K562 (cell line): Measurements from ENCODE around the gene INSIG1. TPM values are rescaled to one million over a fixed set of nuclear protein-coding genes. Genes with fewer than 3 reads are reported as not detected.
A peak's percentile ranks its signal among the peaks of the same experiment; 100 is the strongest.

Experiments
- ARNT ChIP-seq, 2 experiments: fragments of 450-650 bp; IDR thresholded peaks; 2 replicates each; pipeline ENCODE4 v1.6.1; 2016; ENCODE audit warnings: mild to moderate bottlenecking in 1 of 2
- CEBPB ChIP-seq: fragments of 450-650 bp; IDR thresholded peaks from 2 replicates; pipeline ENCODE4 v1.6.1; 2016; ENCODE audit warnings: missing genetic modification characterization, missing compliant biosample characterization
- ETS2 ChIP-seq: IDR thresholded peaks from 2 replicates; pipeline ENCODE4 v1.6.1; 2016; ENCODE audit warnings: borderline replicate concordance, missing genetic modification characterization, mild to moderate bottlenecking, moderate library complexity, missing compliant biosample characterization; ENCODE audit not compliant: poor library complexity, severe bottlenecking
- EZH2 ChIP-seq: IDR thresholded peaks from 2 replicates; pipeline ENCODE4 v1.6.1; 2012; ENCODE audit warnings: low read depth, mild to moderate bottlenecking, inconsistent platforms, low read length, borderline replicate concordance
- FOXM1 ChIP-seq, 2 experiments: fragments of 450-650 bp in 1 of 2; sonication (generic) in 1 of 2; formaldehyde crosslinking in 1 of 2; IDR thresholded peaks; 2 replicates each; pipeline versions ENCODE4 v1.6.1 to v1.9.0; 2017 to 2022; ENCODE audit warnings: low read depth in 2 of 2, mild to moderate bottlenecking in 2 of 2, missing genetic modification reagents in 1 of 2, moderate library complexity in 1 of 2
- HIVEP1 ChIP-seq: fragments of 250-450 bp; sonication (Bioruptor Pico); IDR thresholded peaks from 2 replicates; pipeline ENCODE4 v1.4.0; 2020; ENCODE audit warnings: mild to moderate bottlenecking
- ILK ChIP-seq: fragments of 450-650 bp; IDR thresholded peaks from 2 replicates; pipeline ENCODE4 v1.6.1; 2016; ENCODE audit warnings: missing genetic modification characterization, low read depth, mild to moderate bottlenecking, missing compliant biosample characterization, moderate library complexity, borderline replicate concordance
- KHSRP ChIP-seq: fragments of 450-650 bp; IDR thresholded peaks from 2 replicates; pipeline ENCODE4 v1.6.1; 2017
- KLF10 ChIP-seq: fragments of 250-450 bp; sonication (Bioruptor Pico); IDR thresholded peaks from 2 replicates; pipeline ENCODE4 v1.6.1; 2021; ENCODE audit warnings: matching md5 sums
- LEF1 ChIP-seq: fragments of 450-650 bp; IDR thresholded peaks from 2 replicates; pipeline ENCODE4 v1.6.1; 2016; ENCODE audit warnings: mild to moderate bottlenecking
- MXI1 ChIP-seq: IDR thresholded peaks from 2 replicates; pipeline ENCODE4 v1.6.1; 2011; ENCODE audit warnings: low read depth, mild to moderate bottlenecking, improper control_type of control experiment, low read length
- NFIX ChIP-seq: fragments of 250-450 bp; sonication (Bioruptor Pico); IDR thresholded peaks from 2 replicates; pipeline ENCODE4 v1.4.0; 2020; ENCODE audit warnings: low read depth, mild to moderate bottlenecking, moderate library complexity
- PTBP1 ChIP-seq: fragments of 200-400 bp; formaldehyde crosslinking; IDR thresholded peaks from 2 replicates; pipeline ENCODE4 v1.6.1; 2017; ENCODE audit warnings: low read depth, low read length
- SPI1 ChIP-seq: IDR thresholded peaks from 2 replicates; pipeline ENCODE4 v1.6.1; 2011; ENCODE audit warnings: low read depth, low read length, control low read depth, borderline replicate concordance
- ZBTB8A ChIP-seq: fragments of 450-650 bp; IDR thresholded peaks from 2 replicates; pipeline ENCODE4 v1.6.1; 2018; ENCODE audit warnings: mild to moderate bottlenecking, moderate library complexity; ENCODE audit not compliant: partially characterized antibody
- ZFPM2 ChIP-seq: fragments of 250-450 bp; sonication (Bioruptor Pico); IDR thresholded peaks from 2 replicates; pipeline ENCODE4 v1.5.1; 2022; ENCODE audit warnings: mild to moderate bottlenecking
- ZNF584 ChIP-seq: fragments of 200-800 bp; sonication (Bioruptor generic); IDR thresholded peaks from 2 replicates; pipeline ENCODE4 v1.6.1; 2016; ENCODE audit warnings: low read depth, mild to moderate bottlenecking, missing genetic modification characterization, missing compliant biosample characterization
- ZNF778 ChIP-seq: fragments of 450-650 bp; formaldehyde crosslinking; IDR thresholded peaks from 2 replicates; pipeline ENCODE4 v1.4.0; 2020; ENCODE audit warnings: mild to moderate bottlenecking, moderate library complexity
- ZNF79 ChIP-seq: fragments of 250-450 bp; sonication (Bioruptor Pico); IDR thresholded peaks from 2 replicates; pipeline ENCODE4 v1.4.0; 2020; ENCODE audit warnings: low read depth, mild to moderate bottlenecking, moderate library complexity
- polyA plus RNA-seq, 8 experiments: library from polyadenylated mRNA; depleted of rRNA in 4 of 8; stranded (reverse) in 5 of 8; unstranded in 3 of 8; fragments of >200 nt; fragmentation: Nextera tagmentation in 2 of 8; fragmentation: Illumina TruSeq in 1 of 8; extraction: Ambion mirVana in 2 of 8; extraction: Trizol in 1 of 8; gene quantifications; 2 replicates each; pipeline versions ENCODE4 v1.2.1 to v1.2.3, GENCODE V29; 2011 to 2014; ENCODE audit warnings: inconsistent platforms in 1 of 8, missing spikeins in 1 of 8
- total RNA-seq, 7 experiments: library from RNA; depleted of rRNA in 6 of 7; stranded (reverse); fragments of >200 nt in 6 of 7; fragmentation: Illumina TruSeq in 2 of 7; extraction: Trizol in 2 of 7; gene quantifications; 2 replicates each; pipeline versions ENCODE4 v1.2.1 to v1.2.3, GENCODE V29; 2011 to 2021; ENCODE audit warnings: low replicate concordance in 1 of 7
- TF ChIP-seq, protein P1 (sequence below): fragments of 250-450 bp; sonication (Bioruptor Pico); IDR thresholded peaks from 2 replicates; pipeline ENCODE4 v1.4.0; 2020; ENCODE audit warnings: borderline replicate concordance
- TF ChIP-seq, protein P2 (sequence below): fragments of 450-650 bp; IDR thresholded peaks from 2 replicates; pipeline ENCODE4 v1.6.1; 2016; ENCODE audit warnings: missing biosample characterization, missing genetic modification characterization
- TF ChIP-seq, protein P3 (sequence below): fragments of 250-450 bp; sonication (Bioruptor Pico); IDR thresholded peaks from 2 replicates; pipeline ENCODE4 v1.8.0; 2022; ENCODE audit warnings: moderate library complexity, mild to moderate bottlenecking, inconsistent platforms
- TF ChIP-seq, protein P4 (sequence below): sonication (generic); formaldehyde crosslinking; IDR thresholded peaks from 2 replicates; pipeline ENCODE4 v1.9.0; 2022; ENCODE audit warnings: mild to moderate bottlenecking, missing genetic modification reagents
- TF ChIP-seq, protein P5 (sequence below): fragments of 250-450 bp; sonication (Bioruptor Pico); IDR thresholded peaks from 2 replicates; pipeline ENCODE4 v1.8.0; 2022; ENCODE audit warnings: inconsistent platforms, mild to moderate bottlenecking, moderate library complexity, borderline replicate concordance

Gene INSIG1
- total and polyA plus RNA-seq, 9 of the 15 experiments (the other 6 are each of a cell fraction or from before 2014, with no cell fraction given), result 57.1 to 787 (median 238) TPM

DNA sequence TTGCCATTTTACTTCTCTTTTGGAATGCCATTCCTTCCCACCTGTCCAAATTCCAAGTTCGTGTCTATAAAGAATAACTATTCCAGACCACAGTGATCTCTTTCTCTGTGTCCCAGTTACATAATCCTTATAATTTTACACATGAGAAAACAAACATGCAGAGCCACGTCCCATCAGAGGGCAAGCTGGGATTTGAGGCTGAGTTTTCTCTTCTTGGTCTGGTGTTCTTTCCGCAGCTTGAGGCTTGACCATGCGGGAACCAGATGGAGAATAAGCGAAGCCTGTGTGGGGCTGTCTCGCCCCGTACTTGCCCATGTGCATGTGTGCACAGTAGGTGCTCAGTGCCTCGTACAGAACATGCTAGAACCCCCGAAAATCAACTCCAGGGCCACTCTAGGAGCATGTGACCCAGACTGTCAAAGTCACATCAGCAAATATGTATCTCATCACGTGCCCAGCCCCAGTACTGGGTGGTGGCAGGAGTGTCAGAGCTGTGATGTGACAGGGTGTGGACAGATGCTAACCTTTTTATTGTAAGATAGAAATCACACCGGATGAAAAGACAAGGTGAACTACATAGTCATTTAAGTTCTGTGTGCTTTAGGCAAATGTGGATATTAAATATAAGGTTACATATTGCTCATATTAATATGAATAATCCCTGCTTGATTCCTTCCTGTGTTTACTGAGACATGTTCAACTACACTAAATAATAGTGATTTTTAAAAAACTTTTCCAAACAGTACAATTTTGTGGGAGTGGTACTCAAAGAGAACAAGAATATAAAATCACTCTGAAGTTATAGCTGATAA is 3.2 kb downstream of the INSIG1 start (continued):
- TF ChIP-seq, protein P1, sequence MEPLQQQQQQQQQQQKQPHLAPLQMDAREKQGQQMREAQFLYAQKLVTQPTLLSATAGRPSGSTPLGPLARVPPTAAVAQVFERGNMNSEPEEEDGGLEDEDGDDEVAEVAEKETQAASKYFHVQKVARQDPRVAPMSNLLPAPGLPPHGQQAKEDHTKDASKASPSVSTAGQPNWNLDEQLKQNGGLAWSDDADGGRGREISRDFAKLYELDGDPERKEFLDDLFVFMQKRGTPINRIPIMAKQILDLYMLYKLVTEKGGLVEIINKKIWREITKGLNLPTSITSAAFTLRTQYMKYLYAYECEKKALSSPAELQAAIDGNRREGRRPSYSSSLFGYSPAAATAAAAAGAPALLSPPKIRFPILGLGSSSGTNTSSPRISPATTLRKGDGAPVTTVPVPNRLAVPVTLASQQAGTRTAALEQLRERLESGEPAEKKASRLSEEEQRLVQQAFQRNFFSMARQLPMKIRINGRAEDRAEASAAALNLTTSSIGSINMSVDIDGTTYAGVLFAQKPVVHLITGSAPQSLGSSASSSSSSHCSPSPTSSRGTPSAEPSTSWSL (CRISPR knock-in tag), result no peak
- TF ChIP-seq, protein P2, sequence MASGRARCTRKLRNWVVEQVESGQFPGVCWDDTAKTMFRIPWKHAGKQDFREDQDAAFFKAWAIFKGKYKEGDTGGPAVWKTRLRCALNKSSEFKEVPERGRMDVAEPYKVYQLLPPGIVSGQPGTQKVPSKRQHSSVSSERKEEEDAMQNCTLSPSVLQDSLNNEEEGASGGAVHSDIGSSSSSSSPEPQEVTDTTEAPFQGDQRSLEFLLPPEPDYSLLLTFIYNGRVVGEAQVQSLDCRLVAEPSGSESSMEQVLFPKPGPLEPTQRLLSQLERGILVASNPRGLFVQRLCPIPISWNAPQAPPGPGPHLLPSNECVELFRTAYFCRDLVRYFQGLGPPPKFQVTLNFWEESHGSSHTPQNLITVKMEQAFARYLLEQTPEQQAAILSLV (tag), result no peak
- TF ChIP-seq, protein P3, sequence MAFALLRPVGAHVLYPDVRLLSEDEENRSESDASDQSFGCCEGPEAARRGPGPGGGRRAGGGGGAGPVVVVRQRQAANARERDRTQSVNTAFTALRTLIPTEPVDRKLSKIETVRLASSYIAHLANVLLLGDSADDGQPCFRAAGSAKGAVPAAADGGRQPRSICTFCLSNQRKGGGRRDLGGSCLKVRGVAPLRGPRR (CRISPR knock-in tag), result no peak
- TF ChIP-seq, protein P4, sequence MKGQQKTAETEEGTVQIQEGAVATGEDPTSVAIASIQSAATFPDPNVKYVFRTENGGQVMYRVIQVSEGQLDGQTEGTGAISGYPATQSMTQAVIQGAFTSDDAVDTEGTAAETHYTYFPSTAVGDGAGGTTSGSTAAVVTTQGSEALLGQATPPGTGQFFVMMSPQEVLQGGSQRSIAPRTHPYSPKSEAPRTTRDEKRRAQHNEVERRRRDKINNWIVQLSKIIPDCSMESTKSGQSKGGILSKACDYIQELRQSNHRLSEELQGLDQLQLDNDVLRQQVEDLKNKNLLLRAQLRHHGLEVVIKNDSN (CRISPR knock-in tag), result peak; percentile 84
- TF ChIP-seq EZH2 (no peak), ARNT (IDR thresholded peaks at IDR 0.05) (no peak), LEF1 (no peak), ETS2 (no peak), ZBTB8A (no peak), ZNF778 (CRISPR knock-in tag) (no peak), ZFPM2 (CRISPR knock-in tag) (no peak), ZNF79 (CRISPR knock-in tag) (no peak), MXI1 (peak; percentile 58; the same call in 1 of the 2 replicates), NFIX (no peak), ILK (tag) (no peak), CEBPB (tag) (no peak), FOXM1 (IDR thresholded peaks at IDR 0.05; ENCODE audit: low read depth) (no peak), FOXM1 (CRISPR knock-in tag; IDR thresholded peaks at IDR 0.05; ENCODE audit: low read depth) (no peak), KLF10 (no peak), HIVEP1 (CRISPR knock-in tag) (no peak), SPI1 (no peak), KHSRP (no peak), PTBP1 (no peak), ZNF584 (no peak)
- TF ChIP-seq, protein P5, sequence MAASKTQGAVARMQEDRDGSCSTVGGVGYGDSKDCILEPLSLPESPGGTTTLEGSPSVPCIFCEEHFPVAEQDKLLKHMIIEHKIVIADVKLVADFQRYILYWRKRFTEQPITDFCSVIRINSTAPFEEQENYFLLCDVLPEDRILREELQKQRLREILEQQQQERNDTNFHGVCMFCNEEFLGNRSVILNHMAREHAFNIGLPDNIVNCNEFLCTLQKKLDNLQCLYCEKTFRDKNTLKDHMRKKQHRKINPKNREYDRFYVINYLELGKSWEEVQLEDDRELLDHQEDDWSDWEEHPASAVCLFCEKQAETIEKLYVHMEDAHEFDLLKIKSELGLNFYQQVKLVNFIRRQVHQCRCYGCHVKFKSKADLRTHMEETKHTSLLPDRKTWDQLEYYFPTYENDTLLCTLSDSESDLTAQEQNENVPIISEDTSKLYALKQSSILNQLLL (CRISPR knock-in tag), result no peak
